Astrocyte (in vitro differentiated cells and primary cell): ENCODE results near the gene IGF2BP2. TPM values are rescaled to one million over a fixed set of nuclear protein-coding genes. Genes with fewer than 3 reads are reported as not detected.
"Not testable (repeated sequence)": the region's sequence is repeated elsewhere in the genome, so short reads cannot be mapped to it uniquely, and the experiment has no call there.

Source experiments
- DNase-seq: peaks from one replicate; pipeline ENCODE4 v3.0.0-alpha.2; 2010; ENCODE audit warnings: low read depth
- FAIRE-seq: peaks from 2 replicates; lab custom pipeline; 2011; peaks lifted over from hg19 to GRCh38; lab: Jason Lieb, UNC
- H2AFZ ChIP-seq: 2 replicates; pipeline ENCODE4 v1.6.0; 2012; ENCODE audit warnings: low read depth, low read length, inconsistent platforms
- H3K27ac ChIP-seq: 2 replicates; pipeline ENCODE4 v1.5.1; 2011; ENCODE audit warnings: low read depth, low read length, inconsistent platforms
- H3K27me3 ChIP-seq: 2 replicates; pipeline ENCODE4 v1.6.0; 2011; ENCODE audit warnings: low read length, inconsistent platforms; ENCODE audit not compliant: insufficient read depth
- H3K36me3 ChIP-seq: 2 replicates; pipeline ENCODE4 v1.5.1; 2011; ENCODE audit warnings: low read length, inconsistent platforms; ENCODE audit not compliant: insufficient read depth
- H3K4me1 ChIP-seq: 2 replicates; pipeline ENCODE4 v1.5.1; 2011; ENCODE audit warnings: low read length, inconsistent platforms; ENCODE audit not compliant: insufficient read depth
- H3K4me2 ChIP-seq: 2 replicates; pipeline ENCODE4 v1.6.0; 2012; ENCODE audit warnings: low read length, inconsistent platforms
- H3K4me3 ChIP-seq: 2 replicates; pipeline ENCODE4 v1.5.1; 2011; ENCODE audit warnings: low read depth, mild to moderate bottlenecking, low read length, inconsistent platforms; ENCODE audit not compliant: insufficient read depth
- H3K79me2 ChIP-seq: 2 replicates; pipeline ENCODE4 v1.6.0; 2012; ENCODE audit warnings: mild to moderate bottlenecking, low read length, inconsistent platforms; ENCODE audit not compliant: insufficient read depth
- H3K9ac ChIP-seq: 2 replicates; pipeline ENCODE4 v1.6.0; 2012; ENCODE audit warnings: mild to moderate bottlenecking, low read length, inconsistent platforms
- H3K9me3 ChIP-seq: 2 replicates; pipeline ENCODE4 v1.5.1; 2012; ENCODE audit warnings: low read depth, mild to moderate bottlenecking, low read length, inconsistent platforms; ENCODE audit not compliant: insufficient read depth
- H4K20me1 ChIP-seq: 2 replicates; pipeline ENCODE4 v1.6.0; 2012; ENCODE audit warnings: low read length, inconsistent platforms; ENCODE audit not compliant: insufficient read depth
- H3K27ac Mint-ChIP-seq: one replicate; pipeline ENCODE4 v1.8.0; 2021; ENCODE audit warnings: mild to moderate bottlenecking, mixed read lengths; ENCODE audit not compliant: unreplicated experiment
- H3K27me3 Mint-ChIP-seq: one replicate; pipeline ENCODE4 v1.8.0; 2021; ENCODE audit warnings: low read depth, mixed read lengths; ENCODE audit not compliant: unreplicated experiment
- H3K36me3 Mint-ChIP-seq: one replicate; pipeline ENCODE4 v1.8.0; 2021; ENCODE audit warnings: low read depth, mixed read lengths; ENCODE audit not compliant: unreplicated experiment
- H3K4me1 Mint-ChIP-seq: one replicate; pipeline ENCODE4 v1.8.0; 2021; ENCODE audit warnings: low read depth, mixed read lengths; ENCODE audit not compliant: unreplicated experiment
- H3K4me3 Mint-ChIP-seq: one replicate; pipeline ENCODE4 v1.8.0; 2021; ENCODE audit warnings: mild to moderate bottlenecking, moderate library complexity, mixed read lengths; ENCODE audit not compliant: unreplicated experiment
- H3K9me3 Mint-ChIP-seq: one replicate; pipeline ENCODE4 v1.8.0; 2021; ENCODE audit warnings: mild to moderate bottlenecking, mixed read lengths; ENCODE audit not compliant: unreplicated experiment
- CTCF ChIP-seq: IDR thresholded peaks from 2 replicates; pipeline ENCODE4 v1.5.1; 2011; ENCODE audit warnings: low read depth, mild to moderate bottlenecking, inconsistent platforms, low read length, moderate library complexity; ENCODE audit not compliant: insufficient read depth
- EZH2 ChIP-seq: IDR thresholded peaks from 2 replicates; pipeline ENCODE4 v1.6.1; 2012; ENCODE audit warnings: mild to moderate bottlenecking, low read length, inconsistent platforms; ENCODE audit not compliant: insufficient read depth
- total RNA-seq: library from RNA; stranded (reverse); gene quantifications from 2 replicates; pipeline ENCODE4 v1.2.1, GENCODE V29; 2021

Gene IGF2BP2
- total RNA-seq, 1 donor from 2014 or later, result 162 TPM

- Mint-ChIP-seq H3K27ac (no peak overlapping the region), H3K36me3 (peaks cover 7% of the 10 kb centered on the region), H3K27me3 (no peaks in the 10 kb centered on the region), H3K4me3 (no peak overlapping the region), H3K4me1 (peaks cover 1% of the 10 kb centered on the region), H3K9me3 (no peaks in the 10 kb centered on the region)
- no peaks in the 10 kb centered on the region for H4K20me1 ChIP-seq
- H3K9me3 ChIP-seq, result no peaks in the 10 kb centered on the region
- H3K9ac ChIP-seq, result no peak overlapping the region
- H3K36me3 ChIP-seq, result peaks cover 26% of the 10 kb centered on the region
- H3K4me1 ChIP-seq, result no peaks in the 10 kb centered on the region
- no peaks in the 10 kb centered on the region for H3K79me2 ChIP-seq
- no peak for TF ChIP-seq EZH2
- TF ChIP-seq CTCF, result no peak
- H2AFZ ChIP-seq, result no peak overlapping the region
- no peak overlapping the region for H3K4me3 ChIP-seq
- H3K27ac ChIP-seq, result no peak overlapping the region
- DNase-seq (no peak), FAIRE-seq (no peak)
- no peaks in the 10 kb centered on the region for H3K27me3 ChIP-seq
- no peak overlapping the region for H3K4me2 ChIP-seq
Observed at GRCh38 chr3:185667574-185667973, 157.3 kb downstream of the IGF2BP2 start.

- Mint-ChIP-seq H3K27me3 (no peaks in the 10 kb centered on the region), H3K4me3 (no peak overlapping the region), H3K27ac (no peak overlapping the region), H3K36me3 (peaks cover 11% of the 10 kb centered on the region), H3K9me3 (peaks cover 1% of the 10 kb centered on the region), H3K4me1 (peaks cover 28% of the 10 kb centered on the region)
- H3K9me3 ChIP-seq, result no peaks in the 10 kb centered on the region
- no peak overlapping the region for H3K4me3 ChIP-seq
- peaks cover 12% of the 10 kb centered on the region for H3K36me3 ChIP-seq
- DNase-seq, result no peak
- peaks cover 8% of the 10 kb centered on the region for H4K20me1 ChIP-seq
- no peak for FAIRE-seq
- no peak overlapping the region for H3K27ac ChIP-seq
- no peak for TF ChIP-seq EZH2
- no peak for TF ChIP-seq CTCF
- peaks cover 22% of the 10 kb centered on the region for H3K4me1 ChIP-seq
- no peak overlapping the region for H2AFZ ChIP-seq
- H3K4me2 ChIP-seq, result no peak overlapping the region
- H3K27me3 ChIP-seq, result no peaks in the 10 kb centered on the region
- no peak overlapping the region for H3K9ac ChIP-seq
- H3K79me2 ChIP-seq, result no peaks in the 10 kb centered on the region
Observed at GRCh38 chr3:185663929-185664328, 160.9 kb downstream of the IGF2BP2 start.

GRCh38 chr3:185661772-185662171, 163.1 kb downstream of the IGF2BP2 start:
- DNase-seq (no peak), FAIRE-seq (no peak)
- Histone ChIP-seq H3K36me3 (peaks cover under 1% of the 10 kb centered on the region), H3K9ac (no peak overlapping the region), H3K4me2 (no peak overlapping the region), H3K27ac (no peak overlapping the region), H3K4me3 (no peak overlapping the region), H3K79me2 (no peaks in the 10 kb centered on the region), H2AFZ (no peak overlapping the region), H3K4me1 (peaks cover 44% of the 10 kb centered on the region), H3K9me3 (no peaks in the 10 kb centered on the region), H3K27me3 (no peaks in the 10 kb centered on the region), H4K20me1 (peaks cover 8% of the 10 kb centered on the region)
- peak overlapping the region; percentile 73 for H3K27ac Mint-ChIP-seq
- H3K4me3 Mint-ChIP-seq, result peak overlapping the region; percentile 47
- H3K36me3 Mint-ChIP-seq, result peaks cover 12% of the 10 kb centered on the region
- TF ChIP-seq EZH2 (no peak), CTCF (no peak)
- H3K9me3 Mint-ChIP-seq, result peaks cover 1% of the 10 kb centered on the region
- peaks cover 48% of the 10 kb centered on the region for H3K4me1 Mint-ChIP-seq
- H3K27me3 Mint-ChIP-seq, result no peaks in the 10 kb centered on the region

- not testable (repeated sequence) for DNase-seq, H3K9me3 ChIP-seq, H3K27me3 ChIP-seq, H3K4me3 Mint-ChIP-seq, FAIRE-seq, H3K9ac ChIP-seq, H3K27ac ChIP-seq, H2AFZ ChIP-seq, H4K20me1 ChIP-seq, H3K79me2 ChIP-seq, H3K36me3 ChIP-seq, H3K9me3 Mint-ChIP-seq, H3K27me3 Mint-ChIP-seq, H3K4me2 ChIP-seq, H3K4me3 ChIP-seq
- peak overlapping the region; percentile 73 for H3K27ac Mint-ChIP-seq
- peaks cover 46% of the 10 kb centered on the region for H3K4me1 ChIP-seq
- H3K36me3 Mint-ChIP-seq, result peaks cover 12% of the 10 kb centered on the region
- H3K4me1 Mint-ChIP-seq, result peaks cover 53% of the 10 kb centered on the region
Observed at GRCh38 chr3:185661296-185661695, 163.5 kb downstream of the IGF2BP2 start.
